HG03439 (cell line): ENCODE data around the gene RPH3AL.

Experiments used
- ATAC-seq: cut with Tn5 transposase; IDR thresholded peaks from one replicate; pipeline ENCODE4 v1.9.1; 2021; ENCODE audit warnings: mild to moderate bottlenecking, moderate library complexity; ENCODE audit not compliant: unreplicated experiment

RPH3AL gene

GRCh38 chr17:266219-266618 is 86.4 kb downstream of the RPH3AL start:
- ATAC-seq: no peak

- ATAC-seq: no peak
Observed at GRCh38 chr17:265718-266117, 86.9 kb downstream of the RPH3AL start.

- ATAC-seq: no peak
Observed at GRCh38 chr17:263773-264172, 88.8 kb downstream of the RPH3AL start.

- ATAC-seq: no peak
Observed at GRCh38 chr17:263271-263670, 89.3 kb downstream of the RPH3AL start.

GRCh38 chr17:261635-262034 is 91.0 kb downstream of the RPH3AL start:
- ATAC-seq: no peak

GRCh38 chr17:260944-261343 is 91.7 kb downstream of the RPH3AL start:
- ATAC-seq: no peak

DNA sequence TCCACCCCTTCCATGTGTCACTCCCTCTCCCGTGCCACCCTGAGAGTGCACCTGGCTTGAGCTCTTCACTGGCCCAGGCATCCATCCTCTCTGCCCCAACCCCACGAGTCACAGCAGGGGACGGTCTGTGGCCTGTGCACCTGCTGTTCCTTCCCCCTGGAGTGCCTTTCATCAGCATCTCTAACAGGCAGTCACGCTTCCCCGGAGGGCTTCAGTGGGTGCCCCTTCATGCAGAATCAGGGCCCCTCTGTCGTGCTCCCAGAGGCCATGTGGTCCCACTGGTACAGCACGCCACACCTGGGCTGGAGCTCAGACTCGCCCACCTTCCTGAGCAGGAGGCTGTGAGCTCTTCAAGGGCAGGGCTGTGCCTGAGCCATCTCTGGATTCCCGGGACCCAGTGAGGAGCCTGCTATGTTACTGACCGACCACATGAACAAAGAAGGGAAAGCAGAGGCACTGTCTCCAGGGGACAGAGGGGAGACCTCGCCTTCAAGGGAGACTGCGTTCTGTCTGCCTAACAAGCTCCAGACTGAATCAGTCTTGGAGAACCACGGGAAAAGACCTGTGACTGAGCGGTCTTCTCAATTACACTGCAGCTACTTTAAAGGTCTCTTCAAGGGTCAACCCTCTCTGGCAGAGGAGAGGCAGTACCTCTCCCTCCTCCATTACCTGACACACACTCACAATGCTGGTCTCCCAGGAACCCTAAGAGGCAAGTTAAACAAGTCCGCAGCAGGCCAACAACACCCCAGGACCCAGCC is 92.4 kb downstream of the RPH3AL start:
- ATAC-seq: no peak

DNA sequence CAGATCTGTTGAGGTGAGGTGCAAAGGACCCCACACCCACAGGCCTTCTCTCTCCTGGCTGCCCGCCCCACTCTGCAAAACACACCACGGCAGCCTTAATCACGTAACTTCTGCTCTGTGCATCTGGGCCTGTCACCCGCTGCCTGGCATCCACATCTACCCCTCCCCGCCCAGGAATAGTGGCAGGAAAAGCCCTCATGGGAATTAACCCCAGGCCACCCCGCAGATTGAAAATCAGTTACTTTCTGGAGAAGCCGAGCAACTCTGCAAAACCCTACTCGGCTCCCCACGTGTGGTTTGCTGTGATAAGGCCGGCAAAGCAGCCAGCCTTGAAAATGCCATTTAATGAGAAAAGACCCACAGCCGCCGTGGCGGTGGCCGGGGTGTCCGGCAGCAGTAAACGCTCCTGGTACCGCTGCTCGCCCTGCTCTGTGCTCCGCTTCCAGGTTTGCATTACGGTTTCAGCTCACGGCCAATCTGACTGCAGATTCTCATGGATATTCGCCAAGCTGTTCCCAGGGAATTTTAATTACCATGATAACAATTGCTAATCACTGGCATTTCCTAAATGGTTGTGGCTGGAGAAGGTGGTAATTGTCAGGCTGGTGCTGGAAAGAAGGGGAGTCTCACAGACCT is 93.1 kb downstream of the RPH3AL start:
- ATAC-seq: no peak

GRCh38 chr17:258906-259305 is 93.7 kb downstream of the RPH3AL start:
- ATAC-seq: no peak

GRCh38 chr17:258045-258734 is 94.4 kb downstream of the RPH3AL start:
- no peak for ATAC-seq

DNA sequence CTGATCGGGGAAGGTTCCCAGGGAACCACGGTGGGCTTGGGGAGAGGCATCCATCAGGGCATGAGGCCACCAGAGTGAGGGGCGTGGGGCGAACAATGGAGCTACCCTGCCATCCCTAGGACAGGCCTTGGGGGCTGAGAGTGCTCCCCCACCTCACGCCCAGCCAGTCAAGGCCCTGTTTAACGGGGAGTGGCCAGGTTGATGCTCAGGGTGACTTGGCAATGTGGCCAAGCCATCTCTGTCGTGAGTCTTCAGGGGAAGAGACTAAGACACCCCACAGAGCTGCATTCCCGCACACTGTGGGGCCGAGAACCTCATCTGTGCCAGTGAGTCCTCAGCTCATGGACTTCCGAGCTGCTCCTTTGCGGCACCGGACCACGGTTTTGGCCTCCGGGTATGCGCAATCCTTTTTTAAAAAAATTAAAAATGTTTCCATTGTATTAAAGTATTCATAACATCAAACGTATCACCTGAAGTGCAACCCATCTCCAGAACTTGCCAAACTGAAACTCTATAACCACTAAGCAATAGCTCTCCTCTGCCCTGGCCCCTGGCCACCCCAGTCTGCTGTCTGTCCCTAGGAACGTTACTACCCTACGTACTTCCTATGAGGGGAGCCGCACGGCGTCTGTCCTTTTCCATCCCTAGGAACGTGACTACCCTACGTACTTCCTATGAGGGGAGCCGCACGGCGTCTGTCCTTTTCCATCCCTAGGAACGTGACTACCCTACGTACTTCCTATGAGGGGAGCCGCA is 99.3 kb downstream of the RPH3AL start:
- ATAC-seq: no peak

DNA sequence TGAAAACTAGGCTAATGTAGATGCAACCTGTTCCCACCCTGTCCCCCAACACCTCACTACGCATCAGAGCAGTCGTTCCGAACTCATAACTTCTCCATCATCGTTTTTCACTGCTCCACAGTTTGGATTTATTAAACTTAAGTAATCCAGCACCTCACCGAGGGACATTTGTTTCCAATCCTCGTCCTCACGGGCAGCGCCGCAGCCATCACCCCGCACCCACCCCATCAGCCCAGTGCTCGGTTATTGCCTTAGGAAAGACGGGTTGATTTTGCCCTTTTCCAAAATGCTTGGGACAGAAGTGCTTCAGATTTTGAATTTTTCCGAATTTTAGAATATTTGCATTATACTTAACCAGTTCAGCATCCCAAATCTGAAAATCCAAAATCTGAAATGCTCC is 100.2 kb downstream of the RPH3AL start:
- ATAC-seq: no peak

DNA sequence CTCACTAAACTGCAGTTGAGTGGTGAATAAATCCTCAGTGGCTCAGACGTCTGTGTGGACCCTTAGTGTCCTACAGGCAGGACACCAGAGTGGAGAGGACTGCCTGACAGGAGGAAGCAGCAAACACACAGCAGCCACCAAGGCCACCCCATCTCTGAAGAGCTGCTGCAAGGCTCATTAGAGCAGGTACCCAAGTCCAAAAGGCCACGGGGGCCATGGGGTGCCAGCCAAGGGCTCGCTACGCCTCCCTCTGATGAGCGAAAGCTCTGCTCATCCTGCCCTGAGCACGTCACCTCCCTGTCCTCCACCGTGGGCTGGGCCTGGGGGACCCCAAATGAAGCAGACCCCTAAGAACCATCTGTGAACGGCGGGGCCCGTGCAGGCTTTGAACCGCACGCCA is 101.1 kb downstream of the RPH3AL start:
- no peak for ATAC-seq

DNA sequence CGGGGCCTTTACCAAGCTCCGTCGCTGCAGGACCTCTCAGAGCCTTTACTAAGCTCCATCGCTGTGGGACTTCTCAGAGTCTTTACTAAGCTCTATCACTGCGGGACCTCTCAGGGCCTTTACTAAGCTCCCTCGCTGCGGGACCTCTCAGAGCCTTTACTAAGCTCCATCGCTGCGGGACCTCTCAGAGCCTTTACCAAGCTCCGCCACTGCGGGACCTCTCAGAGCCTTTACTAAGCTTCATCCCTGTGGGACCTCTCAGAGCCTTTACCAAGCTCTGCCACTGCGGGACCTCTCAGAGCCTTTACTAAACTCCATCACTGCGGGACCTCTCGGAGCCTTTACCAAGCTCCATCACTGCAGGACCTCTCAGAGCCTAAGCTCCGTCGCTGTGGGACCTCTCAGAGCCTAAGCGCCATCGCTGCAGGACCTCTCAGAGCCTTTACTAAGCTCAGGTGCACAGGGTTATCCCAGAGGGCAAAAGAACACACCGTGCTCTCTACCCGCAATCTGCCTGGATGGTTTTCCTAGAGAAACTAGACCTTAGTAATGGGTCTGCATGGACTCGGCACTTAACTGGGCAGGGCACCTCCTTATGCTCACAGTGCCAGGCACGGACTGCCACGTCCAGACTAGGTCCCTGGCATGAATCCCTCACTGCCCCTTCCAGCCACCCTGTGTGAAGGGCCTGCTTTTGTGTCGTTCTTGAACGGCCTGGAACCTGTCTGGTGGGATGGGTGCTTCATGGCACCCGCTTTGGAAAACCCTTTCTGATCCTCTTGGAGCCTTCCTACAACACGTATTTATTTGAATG is 101.9 kb downstream of the RPH3AL start:
- ATAC-seq: no peak

DNA sequence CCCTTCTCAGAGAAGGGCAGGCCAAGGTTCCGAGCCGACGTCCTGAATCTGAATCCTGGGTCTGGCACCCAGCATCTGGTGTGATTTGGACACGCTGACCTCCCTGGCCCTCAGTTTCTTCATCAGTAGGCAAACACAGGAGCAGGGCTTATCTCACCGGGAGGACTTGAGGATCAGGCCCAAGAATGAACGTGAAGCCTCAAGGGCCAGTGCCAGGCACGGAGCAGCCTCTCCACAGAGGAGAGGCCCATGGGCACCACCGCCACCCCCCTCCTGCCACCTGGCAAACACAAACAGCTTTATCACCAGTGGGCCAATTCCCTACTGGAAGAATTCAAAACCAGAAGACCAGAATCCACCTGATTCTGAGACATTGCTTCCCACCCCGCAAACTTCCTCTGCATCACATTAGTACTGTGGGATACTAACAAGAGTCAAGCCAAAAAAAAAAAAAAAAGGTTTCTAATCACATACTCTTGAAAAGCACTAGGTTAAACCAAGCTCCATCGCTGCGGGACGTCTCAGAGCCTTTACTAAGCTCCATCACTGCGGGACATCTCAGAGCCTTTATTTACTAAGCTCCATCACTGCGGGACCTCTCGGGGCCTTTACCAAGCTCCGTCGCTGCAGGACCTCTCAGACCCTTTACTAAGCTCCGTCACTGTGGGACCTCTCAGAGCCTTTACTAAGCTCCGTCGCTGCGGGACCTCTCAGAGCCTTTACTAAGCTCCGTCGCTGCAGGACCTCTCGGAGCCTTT is 103.2 kb downstream of the RPH3AL start:
- ATAC-seq: no peak

DNA sequence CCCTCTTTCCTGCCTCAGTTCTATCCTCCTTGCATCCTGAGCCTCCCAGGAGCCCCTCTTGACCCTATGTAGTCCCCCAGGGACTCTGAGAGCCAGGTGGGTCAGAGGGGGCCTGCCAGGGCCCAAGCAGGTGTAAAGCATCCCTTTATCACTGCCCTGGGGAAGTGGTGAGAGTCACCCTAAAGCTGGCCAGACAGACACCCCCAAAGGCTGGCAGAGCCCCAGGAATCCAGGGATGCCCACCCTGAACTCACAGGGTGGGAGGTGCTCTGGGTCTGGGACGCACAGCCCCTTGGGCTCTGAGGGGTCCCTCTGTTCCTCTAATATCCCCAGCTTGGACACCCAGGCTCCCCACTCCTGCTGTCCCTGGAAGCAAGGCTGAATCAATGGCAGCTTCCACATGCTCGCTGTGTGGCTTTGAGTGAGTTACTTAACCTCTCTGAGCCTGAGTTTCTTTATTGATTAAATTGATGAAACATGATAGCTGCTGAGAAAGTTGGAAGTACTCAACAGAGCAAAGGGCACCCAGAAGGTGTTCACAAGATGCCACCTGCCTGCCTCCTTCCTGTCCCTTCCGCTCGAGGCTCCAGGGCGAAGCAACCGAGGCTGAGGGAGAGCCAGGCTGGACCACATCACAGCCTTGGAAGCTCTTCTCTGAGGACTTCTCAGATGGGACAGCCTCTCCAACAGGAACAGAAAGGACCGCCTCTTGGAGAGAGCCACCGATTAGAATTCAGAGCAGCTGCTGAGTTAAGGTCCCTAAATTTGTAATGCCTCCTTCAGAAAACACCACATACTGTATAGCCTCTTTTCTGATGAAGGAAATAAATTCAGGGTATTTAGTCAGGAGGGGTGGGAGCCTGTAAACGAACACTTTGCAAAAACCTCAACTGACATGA is 104.0 kb downstream of the RPH3AL start:
- ATAC-seq: no peak

GRCh38 chr17:247767-248166 is 104.8 kb downstream of the RPH3AL start:
- no peak for ATAC-seq

GRCh38 chr17:246851-247421 is 105.7 kb downstream of the RPH3AL start:
- no peak for ATAC-seq
